ENCODE measurements around the gene PIP4P1.
"Not testable (repeated sequence)": the region's sequence is repeated elsewhere in the genome, so short reads cannot be mapped to it uniquely, and the experiment has no call there.

Gene PIP4P1

GRCh38 chr14:20470603-20470901 lies 9.3 kb upstream of the PIP4P1 start:
- TF ChIP-seq POLR2AphosphoS5 (IDR thresholded peaks at IDR 0.05; ENCODE audit: low read depth, low read length) (no peak), TAF1 (IDR thresholded peaks at IDR 0.05; ENCODE audit: borderline replicate concordance, low read depth, low read length) (no peak), POLR2A (IDR thresholded peaks at IDR 0.05; ENCODE audit: low read depth, low read length) (no peak)
- DNase-seq (ENCODE audit: insufficient read length) (no peak), FAIRE-seq (no peak)

- TF ChIP-seq POLR2A (IDR thresholded peaks at IDR 0.05; ENCODE audit: low read depth, low read length) (no peak), POLR2AphosphoS5 (IDR thresholded peaks at IDR 0.05; ENCODE audit: low read depth, low read length) (no peak), TAF1 (IDR thresholded peaks at IDR 0.05; ENCODE audit: borderline replicate concordance, low read depth, low read length) (no peak)
- peak; percentile 50 for FAIRE-seq
- DNase-seq (ENCODE audit: insufficient read length): no peak
Measured at GRCh38 chr14:20469890-20470602, 8.8 kb upstream of the PIP4P1 start.

GRCh38 chr14:20469242-20469889 lies 8.1 kb upstream of the PIP4P1 start, which contains the start of gene PNP:
Gene PNP, plus strand, starts transcription at chr14:20469406. Its CDS starts 119 bp downstream, at chr14:20469525.
- DNase-seq (ENCODE audit: insufficient read length): peak; percentile 95
- peak; percentile 91 for FAIRE-seq
- peak; percentile 100 for TF ChIP-seq POLR2A (IDR thresholded peaks at IDR 0.05; ENCODE audit: low read depth, low read length)
- TF ChIP-seq TAF1 (IDR thresholded peaks at IDR 0.05; ENCODE audit: borderline replicate concordance, low read depth, low read length): peak; percentile 89
- peak; percentile 100 for TF ChIP-seq POLR2AphosphoS5 (IDR thresholded peaks at IDR 0.05; ENCODE audit: low read depth, low read length)

GRCh38 chr14:20468764-20469241 lies 7.6 kb upstream of the PIP4P1 start:
- FAIRE-seq: no peak
- no peak for TF ChIP-seq TAF1 (IDR thresholded peaks at IDR 0.05; ENCODE audit: borderline replicate concordance, low read depth, low read length)
- TF ChIP-seq POLR2AphosphoS5 (IDR thresholded peaks at IDR 0.05; ENCODE audit: low read depth, low read length): no peak
- no peak for TF ChIP-seq POLR2A (IDR thresholded peaks at IDR 0.05; ENCODE audit: low read depth, low read length)
- no peak for DNase-seq (ENCODE audit: insufficient read length)

- DNase-seq (ENCODE audit: insufficient read length) (no peak), FAIRE-seq (no peak)
- TF ChIP-seq POLR2AphosphoS5 (IDR thresholded peaks at IDR 0.05; ENCODE audit: low read depth, low read length) (no peak), POLR2A (IDR thresholded peaks at IDR 0.05; ENCODE audit: low read depth, low read length) (no peak), TAF1 (IDR thresholded peaks at IDR 0.05; ENCODE audit: borderline replicate concordance, low read depth, low read length) (no peak)
Measured at GRCh38 chr14:20460458-20461224, 593 bp downstream of the PIP4P1 start.

GRCh38 chr14:20458031-20458789 lies 3.0 kb downstream of the PIP4P1 start:
- no peak for FAIRE-seq
- TF ChIP-seq TAF1 (IDR thresholded peaks at IDR 0.05; ENCODE audit: borderline replicate concordance, low read depth, low read length) (no peak), POLR2A (IDR thresholded peaks at IDR 0.05; ENCODE audit: low read depth, low read length) (peak; percentile 40; the same call in 1 of the 2 replicates), POLR2AphosphoS5 (IDR thresholded peaks at IDR 0.05; ENCODE audit: low read depth, low read length) (peak; percentile 65; the same call in 1 of the 2 replicates)
- DNase-seq (ENCODE audit: insufficient read length): no peak

- TF ChIP-seq POLR2A (IDR thresholded peaks at IDR 0.05; ENCODE audit: low read depth, low read length) (no peak; the same call in 1 of the 2 replicates), POLR2AphosphoS5 (IDR thresholded peaks at IDR 0.05; ENCODE audit: low read depth, low read length) (peak; percentile 37; the same call in 1 of the 2 replicates), TAF1 (IDR thresholded peaks at IDR 0.05; ENCODE audit: borderline replicate concordance, low read depth, low read length) (no peak)
- DNase-seq (ENCODE audit: insufficient read length): no peak
- FAIRE-seq: no peak
Measured at GRCh38 chr14:20456971-20457370, 4.3 kb downstream of the PIP4P1 start.

GRCh38 chr14:20455355-20456300 lies 5.6 kb downstream of the PIP4P1 start:
- no peak; the same call in 1 of the 2 replicates for TF ChIP-seq POLR2AphosphoS5 (IDR thresholded peaks at IDR 0.05; ENCODE audit: low read depth, low read length)
- TF ChIP-seq POLR2A (IDR thresholded peaks at IDR 0.05; ENCODE audit: low read depth, low read length): peak; percentile 36; the same call in 1 of the 2 replicates
- DNase-seq (ENCODE audit: insufficient read length): no peak
- FAIRE-seq: no peak

GRCh38 chr14:20454516-20455354 lies 6.5 kb downstream of the PIP4P1 start, which contains the start of the genes APEX1 and OSGEP:
Gene APEX1, plus strand, starts transcription at chr14:20455226. Its CDS starts 420 bp downstream, at chr14:20455646.
Gene OSGEP, minus strand, starts transcription at chr14:20454812. Its CDS starts 129 bp downstream, at chr14:20454683.
- FAIRE-seq (peak; percentile 98), DNase-seq (ENCODE audit: insufficient read length) (peak; percentile 91)
- peak; percentile 93 for TF ChIP-seq POLR2AphosphoS5 (IDR thresholded peaks at IDR 0.05; ENCODE audit: low read depth, low read length)
- peak; percentile 89 for TF ChIP-seq POLR2A (IDR thresholded peaks at IDR 0.05; ENCODE audit: low read depth, low read length)
- TF ChIP-seq TAF1 (IDR thresholded peaks at IDR 0.05; ENCODE audit: borderline replicate concordance, low read depth, low read length): peak; percentile 89

GRCh38 chr14:20452831-20453230 lies 8.4 kb downstream of the PIP4P1 start:
- not testable (repeated sequence) for DNase-seq (ENCODE audit: insufficient read length); FAIRE-seq

All from GM12892 (cell line).